ENCODE results near the gene FAM89B. TPM values are rescaled to one million over a fixed set of nuclear protein-coding genes. Genes with fewer than 3 reads are reported as not detected.
A peak's percentile ranks its signal among the peaks of the same experiment; 100 is the strongest.

FAM89B gene
- total and polyA plus RNA-seq, 2 of the 8 experiments (the other 6 are each of a cell fraction or from before 2014, with no cell fraction given), result 15.8 to 32.4 TPM

- no peak overlapping the region for H2BK5ac ChIP-seq (ENCODE audit: low read depth, low read length)
- no peaks in the 10 kb centered on the region for H3K79me1 ChIP-seq (ENCODE audit: low read depth, low read length)
- no peaks in the 10 kb centered on the region for H3K9me3 ChIP-seq (ENCODE audit: insufficient read depth in 2 of 2, low read depth in 1 of 2, low read length in 1 of 2)
- H4K5ac ChIP-seq (ENCODE audit: insufficient read length, low read depth, low read length), result no peak overlapping the region
- ChIA-PET CTCF (ENCODE audit: partially characterized antibody) (interaction anchor here (0.5 to 14.5 kb wide), 5 partner anchors 9 to 895 kb away, joined by 3 to 162 read pairs (median 5); partner anchors contain the start of genes FAM89B, KCNK7 and ZNRD2), POLR2A (ENCODE audit: partially characterized antibody) (interaction anchor here (0.7 to 4.4 kb wide), 5 partner anchors 8 to 462 kb away, joined by 3 to 36 read pairs (median 7); partner anchors contain the start of genes EHBP1L1, FAM89B, FAU and MRPL49)
- no peak overlapping the region for H2BK20ac ChIP-seq (ENCODE audit: low read length)
- peak overlapping the region; percentile 86 for H2AK5ac ChIP-seq (ENCODE audit: low read depth, low read length)
- no peak overlapping the region for H2AFZ ChIP-seq (ENCODE audit: low read length)
- 0 out of 2 replicates have a peak overlapping the region, but pooled peaks have one; percentile 66 for H2BK15ac ChIP-seq (ENCODE audit: low read length)
- TF ChIP-seq TCF12 (IDR thresholded peaks at IDR 0.05; ENCODE audit: low read depth, low read length) (no peak), CTBP2 (IDR thresholded peaks at IDR 0.05; ENCODE audit: borderline replicate concordance, insufficient read depth, insufficient read length, low read length) (no peak), CHD1 (IDR thresholded peaks at IDR 0.05; ENCODE audit: low read depth, low read length) (no peak), RFX5 (IDR thresholded peaks at IDR 0.05; ENCODE audit: borderline replicate concordance, low read depth, low read length) (no peak), PHF8 (conservative IDR thresholded peaks at IDR 0.05; ENCODE audit: low read depth, low read length) (no peak)
- 83% methylated on average over 8 of the region's 8 CpGs; no CpG with 5 or more reads in 1 of the 2 experiments for WGBS, 2 experiments (ENCODE audit: extremely low coverage in 1 of 2, insufficient coverage in 1 of 2, insufficient read length in 1 of 2, insufficient replicate concordance in 2 of 2, low coverage in 1 of 2, low lambda C conversion rate in 2 of 2, missing lambda C conversion rate in 1 of 2)
- peaks cover 3% of the 10 kb centered on the region; the same call in 1 of the 2 replicates for H3K23me2 ChIP-seq (ENCODE audit: low read depth, low read length)
- H3K9ac ChIP-seq (replicated peaks in 1 of 4; ENCODE audit: extremely low read depth in 1 of 4, low read depth in 3 of 4, low read length in 3 of 4), result no peak overlapping the region
- H3K36me3 ChIP-seq (ENCODE audit: control insufficient read depth in 2 of 4, insufficient read depth in 4 of 4, low read length in 3 of 4), result no peaks in the 10 kb centered on the region
- no peaks in the 10 kb centered on the region for H3K79me2 ChIP-seq (ENCODE audit: control insufficient read depth in 1 of 2, insufficient read depth in 2 of 2, low read length in 2 of 2)
- no peak for DNase-seq (ENCODE audit: low read depth in 1 of 2, low spot score in 2 of 2)
- peaks cover 0 to 2% of the 10 kb centered on the region in 2 experiments for H4K20me1 ChIP-seq (replicated peaks in 1 of 2; ENCODE audit: control insufficient read depth in 1 of 2, insufficient read depth in 2 of 2, low read length in 2 of 2)
- FAIRE-seq, result no peak
- H3K27ac ChIP-seq (ENCODE audit: low read depth, low read length), result no peak overlapping the region
- peak overlapping the region in 1 of 2 experiments; percentile 54; a peak in 1 of 4 replicates for H3K4me2 ChIP-seq (ENCODE audit: insufficient read depth in 1 of 2, low read depth in 2 of 2, low read length in 2 of 2)
- H3K27me3 ChIP-seq (replicated peaks in 1 of 4; ENCODE audit: control insufficient read depth in 3 of 4, extremely low read depth in 1 of 4, insufficient read depth in 3 of 4, low read length in 3 of 4), result peaks cover 20 to 47% (median 39%) of the 10 kb centered on the region in 4 experiments; a peak in 6 of 7 replicates
- no peak overlapping the region for H3K4me3 ChIP-seq (ENCODE audit: extremely low read depth in 1 of 4, insufficient read depth in 2 of 4, low read depth in 3 of 4, low read length in 4 of 4)
- H2BK120ac ChIP-seq (replicated peaks; ENCODE audit: low read depth, low read length), result no peak overlapping the region
- no peak overlapping the region; the same call in 1 of the 2 replicates for H4K8ac ChIP-seq (ENCODE audit: extremely low read depth, insufficient read depth, low read length)
- peaks cover 0 to 22% (median 6%) of the 10 kb centered on the region in 4 experiments; a peak in 6 of 7 replicates for H3K4me1 ChIP-seq (replicated peaks in 1 of 4; ENCODE audit: control insufficient read depth in 3 of 4, insufficient read depth in 4 of 4, low read length in 3 of 4)
- H3K14ac ChIP-seq (ENCODE audit: insufficient read length), result no peak overlapping the region
- H3K56ac ChIP-seq (replicated peaks; ENCODE audit: insufficient read length, low read depth, low read length), result no peak overlapping the region
- no peak overlapping the region for H3K23ac ChIP-seq (ENCODE audit: insufficient read length)
- no peak overlapping the region for H4K91ac ChIP-seq (replicated peaks; ENCODE audit: insufficient read length, low read length)
- H3K18ac ChIP-seq (ENCODE audit: extremely low read depth, low read length), result no peak overlapping the region
- no peak overlapping the region for H2BK12ac ChIP-seq (ENCODE audit: low read depth, low read length)
- no peak overlapping the region for H3K4ac ChIP-seq (replicated peaks; ENCODE audit: insufficient read length, low read depth, low read length)
These were observed 11.8 kb downstream of the FAM89B start for GRCh38 chr11:65584106-65584505.

Data from H1 (cell line).